Stimulated activated effector memory CD8-positive, alpha-beta T cell treated with anti-CD3 and anti-CD28 coated beads, Interleukin-12 subunit alpha, Interleukin-12 subunit beta, amount 100 ng/mL, for 72 hours (primary cell): Measurements from ENCODE around the gene GMDS.
A peak's percentile ranks its signal among the peaks of the same experiment; 100 is the strongest.
"Not testable (repeated sequence)": the region's sequence is repeated elsewhere in the genome, so short reads cannot be mapped to it uniquely, and the experiment has no call there.

Experiments
- ATAC-seq: fragments of 150-1000 bp; cut with Tn5 transposase; 2 replicates; pipeline ENCODE4 v1.10.0; 2021
- DNase-seq, 2 donors: peaks; one replicate each; pipeline ENCODE4 v3.0.0; 2021 to 2022; ENCODE audit warnings: low spot score in 2 of 2
- H3K27ac Mint-ChIP-seq: one replicate; pipeline ENCODE4 v1.8.0; 2022; ENCODE audit warnings: mild to moderate bottlenecking, mixed read lengths
- H3K36me3 Mint-ChIP-seq: one replicate; pipeline ENCODE4 v1.8.0; 2022; ENCODE audit warnings: mild to moderate bottlenecking, mixed read lengths
- H3K4me1 Mint-ChIP-seq: one replicate; pipeline ENCODE4 v1.8.0; 2022; ENCODE audit warnings: mixed read lengths
- H3K4me3 Mint-ChIP-seq: one replicate; pipeline ENCODE4 v1.8.0; 2022; ENCODE audit warnings: mild to moderate bottlenecking, mixed read lengths
- H3K9me3 Mint-ChIP-seq: one replicate; pipeline ENCODE4 v1.8.0; 2022; ENCODE audit warnings: mixed read lengths

Gene GMDS

GRCh38 chr6:1758076-1758679, 487.2 kb downstream of the GMDS start:
- no peaks in the 10 kb centered on the region for H3K36me3 Mint-ChIP-seq
- H3K9me3 Mint-ChIP-seq, result peaks cover 5% of the 10 kb centered on the region
- H3K4me1 Mint-ChIP-seq, result no peaks in the 10 kb centered on the region
- no peak for ATAC-seq
- no peak for DNase-seq
- no peak overlapping the region for H3K4me3 Mint-ChIP-seq
- H3K27ac Mint-ChIP-seq, result no peak overlapping the region

- DNase-seq (no peak), ATAC-seq (no peak)
- H3K27ac Mint-ChIP-seq, result no peak overlapping the region
- H3K9me3 Mint-ChIP-seq, result peaks cover 8% of the 10 kb centered on the region
- H3K4me3 Mint-ChIP-seq, result no peak overlapping the region
- H3K36me3 Mint-ChIP-seq, result no peaks in the 10 kb centered on the region
- H3K4me1 Mint-ChIP-seq, result no peaks in the 10 kb centered on the region
Measured at GRCh38 chr6:1757131-1757530, 488.3 kb downstream of the GMDS start.

GRCh38 chr6:1756472-1757129, 488.8 kb downstream of the GMDS start:
- no peak overlapping the region for H3K27ac Mint-ChIP-seq
- DNase-seq (no peak), ATAC-seq (no peak)
- no peak overlapping the region for H3K4me3 Mint-ChIP-seq
- H3K4me1 Mint-ChIP-seq, result no peaks in the 10 kb centered on the region
- no peaks in the 10 kb centered on the region for H3K36me3 Mint-ChIP-seq
- peaks cover 8% of the 10 kb centered on the region for H3K9me3 Mint-ChIP-seq

- H3K27ac Mint-ChIP-seq, H3K4me3 Mint-ChIP-seq, ATAC-seq, H3K4me1 Mint-ChIP-seq, H3K9me3 Mint-ChIP-seq, DNase-seq, H3K36me3 Mint-ChIP-seq: not testable (repeated sequence)
Measured at GRCh38 chr6:1751063-1751462, 494.3 kb downstream of the GMDS start.

GRCh38 chr6:1749041-1749440, 496.4 kb downstream of the GMDS start:
- DNase-seq (no peak), ATAC-seq (no peak)
- Mint-ChIP-seq H3K4me3 (no peak overlapping the region), H3K27ac (no peak overlapping the region), H3K4me1 (no peaks in the 10 kb centered on the region), H3K36me3 (no peaks in the 10 kb centered on the region), H3K9me3 (peaks cover 8% of the 10 kb centered on the region)

- no peaks in the 10 kb centered on the region for H3K4me1 Mint-ChIP-seq
- H3K27ac Mint-ChIP-seq, result no peak overlapping the region
- ATAC-seq (no peak), DNase-seq (no peak)
- H3K36me3 Mint-ChIP-seq, result no peaks in the 10 kb centered on the region
- no peak overlapping the region for H3K4me3 Mint-ChIP-seq
- H3K9me3 Mint-ChIP-seq, result no peaks in the 10 kb centered on the region
Measured at GRCh38 chr6:1747531-1747930, 497.9 kb downstream of the GMDS start.

GRCh38 chr6:1747003-1747402, 498.4 kb downstream of the GMDS start:
- Mint-ChIP-seq H3K4me3 (no peak overlapping the region), H3K27ac (no peak overlapping the region), H3K9me3 (no peaks in the 10 kb centered on the region), H3K36me3 (no peaks in the 10 kb centered on the region), H3K4me1 (no peaks in the 10 kb centered on the region)
- ATAC-seq (no peak), DNase-seq (no peak)

- Mint-ChIP-seq H3K27ac (no peak overlapping the region), H3K4me3 (no peak overlapping the region), H3K4me1 (no peaks in the 10 kb centered on the region), H3K36me3 (no peaks in the 10 kb centered on the region), H3K9me3 (no peaks in the 10 kb centered on the region)
- DNase-seq, result no peak
- ATAC-seq, result no peak
Measured at GRCh38 chr6:1745814-1746213, 499.6 kb downstream of the GMDS start.

GRCh38 chr6:1744543-1744942, 500.9 kb downstream of the GMDS start:
- no peaks in the 10 kb centered on the region for H3K9me3 Mint-ChIP-seq
- DNase-seq, result no peak
- no peak overlapping the region for H3K27ac Mint-ChIP-seq
- H3K4me3 Mint-ChIP-seq, result no peak overlapping the region
- no peaks in the 10 kb centered on the region for H3K4me1 Mint-ChIP-seq
- H3K36me3 Mint-ChIP-seq, result no peaks in the 10 kb centered on the region
- no peak for ATAC-seq

GRCh38 chr6:1739680-1740079, 505.7 kb downstream of the GMDS start:
- H3K36me3 Mint-ChIP-seq, result no peaks in the 10 kb centered on the region
- DNase-seq, result no peak
- H3K27ac Mint-ChIP-seq, result no peak overlapping the region
- no peaks in the 10 kb centered on the region for H3K4me1 Mint-ChIP-seq
- no peak overlapping the region for H3K4me3 Mint-ChIP-seq
- peak; percentile 28 for ATAC-seq
- no peaks in the 10 kb centered on the region for H3K9me3 Mint-ChIP-seq

GRCh38 chr6:1739220-1739619, 506.2 kb downstream of the GMDS start:
- Mint-ChIP-seq H3K27ac (no peak overlapping the region), H3K36me3 (no peaks in the 10 kb centered on the region), H3K4me1 (no peaks in the 10 kb centered on the region), H3K9me3 (no peaks in the 10 kb centered on the region), H3K4me3 (no peak overlapping the region)
- ATAC-seq (no peak), DNase-seq (no peak)

- no peaks in the 10 kb centered on the region for H3K4me1 Mint-ChIP-seq
- no peaks in the 10 kb centered on the region for H3K36me3 Mint-ChIP-seq
- H3K9me3 Mint-ChIP-seq, result no peaks in the 10 kb centered on the region
- no peak for DNase-seq
- H3K27ac Mint-ChIP-seq, result no peak overlapping the region
- no peak overlapping the region for H3K4me3 Mint-ChIP-seq
- no peak for ATAC-seq
Measured at GRCh38 chr6:1738558-1739081, 506.8 kb downstream of the GMDS start.

- ATAC-seq, result no peak
Measured at GRCh38 chr6:1737463-1738311, 507.7 kb downstream of the GMDS start.

GRCh38 chr6:1736346-1737105, 508.9 kb downstream of the GMDS start:
- no peaks in the 10 kb centered on the region for H3K36me3 Mint-ChIP-seq
- ATAC-seq (no peak), DNase-seq (no peak)
- H3K9me3 Mint-ChIP-seq, result no peaks in the 10 kb centered on the region
- no peak overlapping the region for H3K27ac Mint-ChIP-seq
- H3K4me3 Mint-ChIP-seq, result no peak overlapping the region
- H3K4me1 Mint-ChIP-seq, result no peaks in the 10 kb centered on the region

More at GRCh38 chr6:1737463-1738311, 507.7 kb downstream of the GMDS start:
- H3K4me1 Mint-ChIP-seq, result no peaks in the 10 kb centered on the region
- no peak for DNase-seq
- H3K9me3 Mint-ChIP-seq, result no peaks in the 10 kb centered on the region
- no peaks in the 10 kb centered on the region for H3K36me3 Mint-ChIP-seq
- H3K4me3 Mint-ChIP-seq, result no peak overlapping the region
- H3K27ac Mint-ChIP-seq, result no peak overlapping the region

- Mint-ChIP-seq H3K36me3 (no peaks in the 10 kb centered on the region), H3K4me3 (no peak overlapping the region), H3K27ac (no peak overlapping the region), H3K4me1 (no peaks in the 10 kb centered on the region), H3K9me3 (peaks cover 4% of the 10 kb centered on the region)
- ATAC-seq (no peak), DNase-seq (no peak)
Measured at GRCh38 chr6:1735239-1735803, 510.1 kb downstream of the GMDS start.
